Sigmoid colon (tissue), 7 donors: ENCODE data around the gene IVD. TPM values are rescaled to one million over a fixed set of nuclear protein-coding genes. Genes with fewer than 3 reads are reported as not detected.

ENCODE experiments used
- DNase-seq: peaks from one replicate; pipeline ENCODE4 v3.0.0-alpha.2; 2019
- H3K27ac ChIP-seq, 4 donors: fragments of 200-600 bp; sonication (generic); one replicate each; pipeline ENCODE4 v1.5.1; 2016 to 2019; ENCODE audit warnings: mild to moderate bottlenecking in 1 of 4
- H3K27me3 ChIP-seq, 3 donors: fragments of 200-600 bp; sonication (generic); one replicate each; pipeline ENCODE4 v1.5.1; 2019; ENCODE audit warnings: mild to moderate bottlenecking in 1 of 3
- H3K36me3 ChIP-seq, 4 donors: fragments of 200-600 bp; sonication (generic); one replicate each; pipeline ENCODE4 v1.5.1; 2016 to 2019
- H3K4me1 ChIP-seq, 4 donors: fragments of 200-600 bp; sonication (generic); one replicate each; pipeline ENCODE4 v1.5.1; 2017 to 2019
- H3K4me3 ChIP-seq, 4 donors: fragments of 200-600 bp; sonication (generic); one replicate each; pipeline ENCODE4 v1.5.1; 2017 to 2019; ENCODE audit warnings: mild to moderate bottlenecking in 2 of 4, moderate library complexity in 1 of 4
- H3K9me3 ChIP-seq, 4 donors: fragments of 200-600 bp in 3 of 4; sonication (generic) in 3 of 4; one replicate each; pipeline versions ENCODE4 v1.5.1 to v1.6.1; 2013 to 2019
- EP300 ChIP-seq, 4 donors: sonication (generic); formaldehyde crosslinking; IDR thresholded peaks; one replicate each; pipeline ENCODE4 v1.6.1; 2017; ENCODE audit warnings: antibody characterized with exemption in 4 of 4
- POLR2A ChIP-seq, 2 donors: fragments of 450-650 bp; IDR thresholded peaks; one replicate each; pipeline ENCODE4 v1.6.1; 2016; ENCODE audit warnings: antibody characterized with exemption in 2 of 2, mild to moderate bottlenecking in 2 of 2, moderate library complexity in 2 of 2
- POLR2AphosphoS5 ChIP-seq, 4 donors: sonication (generic); formaldehyde crosslinking; IDR thresholded peaks; one replicate each; pipeline ENCODE4 v1.6.1; 2017; ENCODE audit warnings: antibody characterized with exemption in 4 of 4
- WGBS, 2 donors: extraction: QIAGEN DNeasy Blood & Tissue Kit; methylation state at CpG; one replicate each; pipeline ENCODE4 v1.1.7; 2013; 5-methylcytosine and 5-hydroxymethylcytosine counted together
- intact Hi-C: fragments of 100-400 bp; cut with DNase I; formaldehyde crosslinking; loops from one replicate; pipeline ENCODE4 v1.15.1; 2023
- polyA plus RNA-seq, 3 donors: library from polyadenylated mRNA; stranded (reverse); fragments of 200-250 nt; gene quantifications; one replicate each; pipeline ENCODE4 v1.2.3, GENCODE V29; 2013
- total RNA-seq, 4 donors: library from RNA; depleted of rRNA; stranded (reverse); fragments of >200 nt; gene quantifications; one replicate each; pipeline ENCODE4 v1.1.0, GENCODE V29; 2016
- TF ChIP-seq, protein P1 (sequence below), 4 experiments: fragments of 450-650 bp in 3 of 4; fragments of 200-600 bp in 1 of 4; IDR thresholded peaks; one replicate each; pipeline ENCODE4 v1.5.1; 2016 to 2019; ENCODE audit warnings: antibody characterized with exemption in 4 of 4, mild to moderate bottlenecking in 3 of 4, moderate library complexity in 2 of 4
- donor health status: healthy with polysubstance abuse.
- donor health status: Bipolar disorder and iron deficiency.
- donor health status: healthy.

Gene IVD
- total and polyA plus RNA-seq, 7 donors = 28.8 to 59.9 (median 50.8) TPM

DNA sequence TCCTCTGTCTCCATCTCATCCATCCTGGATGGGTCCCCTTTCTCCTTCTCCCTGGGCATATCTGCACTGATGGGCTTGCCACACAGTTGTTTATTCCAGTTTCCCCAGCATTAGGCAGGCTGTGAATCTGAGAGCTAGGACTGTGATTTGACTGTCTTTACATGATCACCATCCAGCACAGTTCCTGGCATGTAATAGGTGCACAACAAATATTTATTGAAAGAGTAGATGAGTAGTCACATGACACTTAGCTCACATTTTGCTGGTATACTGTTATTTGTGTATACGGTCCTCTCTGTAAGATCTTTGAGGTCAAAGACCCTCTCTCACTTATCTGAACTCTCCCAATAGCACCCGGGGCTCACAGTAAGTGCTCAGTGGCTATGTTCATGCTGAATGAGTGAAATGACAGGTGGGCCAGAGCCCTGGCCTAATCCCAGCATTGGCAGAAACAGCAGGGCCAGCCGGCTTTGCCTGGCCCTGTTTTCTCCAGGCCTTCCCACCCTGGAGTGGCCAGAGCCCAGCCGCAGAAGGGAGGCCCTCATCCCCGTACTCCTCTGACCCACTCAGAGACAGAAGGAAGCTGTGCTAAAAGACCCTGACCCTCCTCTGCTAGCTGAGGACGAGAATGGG is 19.0 kb downstream of the IVD start:
- Histone ChIP-seq H3K4me1 (peaks cover 0 to 17% (median 10%) of the 10 kb centered on the region in 4 donors), H3K9me3 (no peaks in the 10 kb centered on the region), H3K27me3 (no peaks in the 10 kb centered on the region), H3K27ac (no peak overlapping the region), H3K4me3 (no peak overlapping the region), H3K36me3 (no peaks in the 10 kb centered on the region)
- DNase-seq = no peak
- intact Hi-C loops = no loop called here
- TF ChIP-seq POLR2AphosphoS5 (IDR thresholded peaks at IDR 0.05) = no peak
- TF ChIP-seq EP300 (IDR thresholded peaks at IDR 0.05) = no peak
- no peak for TF ChIP-seq POLR2A (IDR thresholded peaks at IDR 0.05)
- TF ChIP-seq, protein P1, sequence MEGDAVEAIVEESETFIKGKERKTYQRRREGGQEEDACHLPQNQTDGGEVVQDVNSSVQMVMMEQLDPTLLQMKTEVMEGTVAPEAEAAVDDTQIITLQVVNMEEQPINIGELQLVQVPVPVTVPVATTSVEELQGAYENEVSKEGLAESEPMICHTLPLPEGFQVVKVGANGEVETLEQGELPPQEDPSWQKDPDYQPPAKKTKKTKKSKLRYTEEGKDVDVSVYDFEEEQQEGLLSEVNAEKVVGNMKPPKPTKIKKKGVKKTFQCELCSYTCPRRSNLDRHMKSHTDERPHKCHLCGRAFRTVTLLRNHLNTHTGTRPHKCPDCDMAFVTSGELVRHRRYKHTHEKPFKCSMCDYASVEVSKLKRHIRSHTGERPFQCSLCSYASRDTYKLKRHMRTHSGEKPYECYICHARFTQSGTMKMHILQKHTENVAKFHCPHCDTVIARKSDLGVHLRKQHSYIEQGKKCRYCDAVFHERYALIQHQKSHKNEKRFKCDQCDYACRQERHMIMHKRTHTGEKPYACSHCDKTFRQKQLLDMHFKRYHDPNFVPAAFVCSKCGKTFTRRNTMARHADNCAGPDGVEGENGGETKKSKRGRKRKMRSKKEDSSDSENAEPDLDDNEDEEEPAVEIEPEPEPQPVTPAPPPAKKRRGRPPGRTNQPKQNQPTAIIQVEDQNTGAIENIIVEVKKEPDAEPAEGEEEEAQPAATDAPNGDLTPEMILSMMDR (IDR thresholded peaks at IDR 0.05) = no peak
- 88 to 91% methylated on average over 6 of the region's 6 CpGs for WGBS, 2 donors

DNA sequence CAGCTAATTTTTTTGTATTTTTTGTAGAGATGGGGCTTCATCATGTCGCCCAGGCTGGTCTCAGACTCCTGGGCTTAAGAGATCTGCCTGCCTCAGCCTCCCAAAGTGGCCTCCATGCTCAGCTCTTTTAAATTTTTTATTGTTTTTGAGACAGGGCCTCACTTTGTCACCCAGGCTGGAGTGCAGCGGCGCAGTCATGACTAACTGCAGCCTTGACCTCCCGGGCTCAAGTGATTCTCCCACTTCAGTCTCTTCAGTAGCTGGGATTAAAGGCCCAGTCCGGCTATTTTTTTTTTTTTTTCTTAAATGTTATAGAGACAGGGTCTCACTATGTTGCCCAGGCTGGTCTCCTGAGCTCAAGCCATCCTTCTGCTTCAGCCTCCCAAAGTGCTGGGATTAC is 20.1 kb downstream of the IVD start:
- intact Hi-C loops = no loop called here
- Histone ChIP-seq H3K36me3 (no peaks in the 10 kb centered on the region), H3K9me3 (no peaks in the 10 kb centered on the region), H3K27ac (no peak overlapping the region), H3K4me3 (no peak overlapping the region), H3K4me1 (peaks cover 0 to 15% (median 10%) of the 10 kb centered on the region in 4 donors), H3K27me3 (no peaks in the 10 kb centered on the region)
- DNase-seq = no peak
- TF ChIP-seq EP300 (IDR thresholded peaks at IDR 0.05) (no peak), POLR2A (IDR thresholded peaks at IDR 0.05) (no peak), POLR2AphosphoS5 (IDR thresholded peaks at IDR 0.05) (no peak)
- TF ChIP-seq, protein P1 (IDR thresholded peaks at IDR 0.05) = no peak
- WGBS, 2 donors = 95 to 97% methylated on average over 5 of the region's 5 CpGs

DNA sequence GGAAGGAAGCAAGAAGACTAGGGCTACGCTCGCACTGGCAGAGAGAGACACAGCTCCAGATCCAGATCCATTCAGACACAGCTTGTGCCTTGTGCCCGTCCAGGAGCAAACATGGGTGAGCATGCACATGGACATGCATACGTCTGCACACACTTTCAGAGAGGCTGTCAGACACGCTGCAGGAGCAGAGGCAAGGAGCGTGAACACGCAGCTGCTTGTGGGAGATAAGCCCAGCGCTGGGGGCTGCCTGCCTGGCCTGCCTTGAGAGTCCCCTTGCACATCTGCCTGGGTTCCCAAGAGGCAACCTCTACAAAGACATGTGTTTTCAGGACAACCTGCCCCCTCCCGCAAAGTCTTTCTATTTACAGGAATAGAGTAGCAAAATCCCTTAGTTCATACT is 21.6 kb downstream of the IVD start:
- 93 to 95% methylated on average over 9 of the region's 9 CpGs for WGBS, 2 donors
- DNase-seq = no peak
- no peak overlapping the region for H3K27ac ChIP-seq
- H3K27me3 ChIP-seq = no peaks in the 10 kb centered on the region
- no peak overlapping the region for H3K4me3 ChIP-seq
- H3K4me1 ChIP-seq = peaks cover 0 to under 1% (median 0%) of the 10 kb centered on the region in 4 donors
- TF ChIP-seq, protein P1 (IDR thresholded peaks at IDR 0.05) = no peak
- TF ChIP-seq EP300 (IDR thresholded peaks at IDR 0.05) = no peak
- TF ChIP-seq POLR2A (IDR thresholded peaks at IDR 0.05) = no peak
- no peak for TF ChIP-seq POLR2AphosphoS5 (IDR thresholded peaks at IDR 0.05)
- no peaks in the 10 kb centered on the region for H3K9me3 ChIP-seq
- H3K36me3 ChIP-seq = no peaks in the 10 kb centered on the region
- intact Hi-C loops = no loop called here

DNA sequence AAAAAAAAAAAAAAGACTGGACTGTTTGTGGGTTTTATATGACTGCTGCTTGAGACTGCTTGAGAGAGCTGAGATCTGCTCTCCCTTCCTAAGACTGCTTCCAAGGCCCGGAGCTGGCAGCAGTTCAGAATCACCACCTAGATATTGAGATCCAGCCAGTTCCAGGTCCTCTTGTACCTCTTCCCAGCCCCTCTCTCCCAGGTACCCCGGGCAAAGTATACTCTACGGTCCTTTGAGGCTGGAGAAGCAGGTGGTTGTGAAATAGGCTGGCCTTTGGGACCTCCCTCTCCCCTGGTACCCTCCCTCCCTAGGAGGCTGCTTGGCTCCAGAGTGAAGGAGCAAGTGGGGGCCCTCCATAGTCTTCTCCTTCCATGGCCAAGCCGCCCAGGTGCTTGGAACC is 22.6 kb downstream of the IVD start:
- TF ChIP-seq POLR2A (IDR thresholded peaks at IDR 0.05) (no peak), EP300 (IDR thresholded peaks at IDR 0.05) (no peak), POLR2AphosphoS5 (IDR thresholded peaks at IDR 0.05) (no peak)
- TF ChIP-seq, protein P1 (IDR thresholded peaks at IDR 0.05) = no peak
- DNase-seq = no peak
- intact Hi-C loops = no loop called here
- H3K27me3 ChIP-seq = no peaks in the 10 kb centered on the region
- 89 to 90% methylated on average over 4 of the region's 4 CpGs for WGBS, 2 donors
- H3K9me3 ChIP-seq = no peaks in the 10 kb centered on the region
- no peaks in the 10 kb centered on the region for H3K4me1 ChIP-seq
- no peak overlapping the region for H3K27ac ChIP-seq
- H3K4me3 ChIP-seq = no peak overlapping the region
- no peaks in the 10 kb centered on the region for H3K36me3 ChIP-seq
